ENCODE results near the gene ZNF668. TPM values are rescaled to one million over a fixed set of nuclear protein-coding genes. Genes with fewer than 3 reads are reported as not detected.
"Not testable (repeated sequence)": the region's sequence is repeated elsewhere in the genome, so short reads cannot be mapped to it uniquely, and the experiment has no call there.

Gene ZNF668
- total and polyA plus RNA-seq, 9 donors: 1.3 to 7.4 (median 5.7) TPM

GRCh38 chr16:31107465-31107867, 33.4 kb upstream of the ZNF668 start:
- H3K4me1 ChIP-seq (ENCODE audit: insufficient read depth): peaks cover 6% of the 10 kb centered on the region
- H3K9me3 ChIP-seq: no peaks in the 10 kb centered on the region
- no peaks in the 10 kb centered on the region for H3K36me3 ChIP-seq
- no peak overlapping the region for H3K4me3 ChIP-seq
- TF ChIP-seq CTCF (IDR thresholded peaks at IDR 0.05) (no peak), POLR2A (IDR thresholded peaks at IDR 0.05) (no peak), EP300 (IDR thresholded peaks at IDR 0.05) (no peak)
- no peaks in the 10 kb centered on the region for H3K27me3 ChIP-seq
- intact Hi-C loops (cut with DNase I): no loop called here
- no peak overlapping the region for H3K27ac ChIP-seq
- no peak for DNase-seq
- 91 to 93% (median 92%) methylated on average over 6 of the region's 6 CpGs for WGBS, 3 donors

GRCh38 chr16:31106509-31107464, 32.7 kb upstream of the ZNF668 start:
- Histone ChIP-seq H3K36me3 (no peaks in the 10 kb centered on the region), H3K27me3 (no peaks in the 10 kb centered on the region), H3K9me3 (no peaks in the 10 kb centered on the region), H3K4me1 (ENCODE audit: insufficient read depth) (peaks cover 6% of the 10 kb centered on the region), H3K27ac (no peak overlapping the region), H3K4me3 (no peak overlapping the region)
- intact Hi-C loops (cut with DNase I): no loop called here
- no peak for TF ChIP-seq CTCF (IDR thresholded peaks at IDR 0.05)
- no peak for TF ChIP-seq POLR2A (IDR thresholded peaks at IDR 0.05)
- TF ChIP-seq EP300 (IDR thresholded peaks at IDR 0.05): no peak
- 89% methylated on average over 28 of the region's 28 CpGs for WGBS, 3 donors
- no peak for DNase-seq

- no peak for TF ChIP-seq POLR2A (IDR thresholded peaks at IDR 0.05)
- TF ChIP-seq EP300 (IDR thresholded peaks at IDR 0.05): no peak
- TF ChIP-seq CTCF (IDR thresholded peaks at IDR 0.05): peak; percentile 68 to 79 (median 70)
- DNase-seq: peak; percentile 75 to 91 (median 86)
- 13 to 20% (median 15%) methylated on average over 33 of the region's 33 CpGs for WGBS, 3 donors
- no peak overlapping the region for H3K27ac ChIP-seq
- H3K4me1 ChIP-seq (ENCODE audit: insufficient read depth): peaks cover 6% of the 10 kb centered on the region
- no peaks in the 10 kb centered on the region for H3K36me3 ChIP-seq
- no peaks in the 10 kb centered on the region for H3K9me3 ChIP-seq
- H3K27me3 ChIP-seq: no peaks in the 10 kb centered on the region
- intact Hi-C loops (cut with DNase I): no loop called here
- no peak overlapping the region for H3K4me3 ChIP-seq
Observed at GRCh38 chr16:31105677-31106213, 31.7 kb upstream of the ZNF668 start.

GRCh38 chr16:31100876-31101641, 27.0 kb upstream of the ZNF668 start:
- H3K27me3 ChIP-seq; H3K9me3 ChIP-seq; intact Hi-C loops (cut with DNase I); H3K27ac ChIP-seq; H3K4me3 ChIP-seq; H3K36me3 ChIP-seq; H3K4me1 ChIP-seq (ENCODE audit: insufficient read depth): not testable (repeated sequence)
- peak in 1 of 5 donors; percentile 10 for DNase-seq
- 25 to 30% (median 28%) methylated on average over 13 of the region's 13 CpGs for WGBS, 3 donors

Measured in ovary (tissue), 9 donors.